Adipose tissue (tissue), 3 donors: ENCODE data around the gene DMAC2L. TPM values are rescaled to one million over a fixed set of nuclear protein-coding genes. Genes with fewer than 3 reads are reported as not detected.

ENCODE experiments used
- H3K27ac ChIP-seq: one replicate; pipeline ENCODE4 v1.5.1; 2013; ENCODE audit warnings: low read depth, low read length
- WGBS, 3 donors: extraction: QIAGEN DNeasy Blood & Tissue Kit; methylation state at CpG; one replicate each; pipeline ENCODE4 v1.1.7; 2013; 5-methylcytosine and 5-hydroxymethylcytosine counted together
- polyA plus RNA-seq, 3 donors: library from polyadenylated mRNA; stranded (reverse); fragments of 200-250 nt; gene quantifications; one replicate each; pipeline ENCODE4 v1.2.3, GENCODE V29; 2013
- donor health status: healthy with polysubstance abuse.
- donor health status: Bipolar disorder and iron deficiency.
- donor health status: healthy.

Gene DMAC2L
- polyA plus RNA-seq, 3 donors = 12.4 to 24.0 (median 14.6) TPM

- H3K27ac ChIP-seq = no peak overlapping the region
- WGBS, 3 donors = 86 to 93% (median 91%) methylated on average over 2 of the region's 2 CpGs
These were observed 7.6 kb downstream of the DMAC2L start for GRCh38 chr14:50319721-50320120.

- H3K27ac ChIP-seq = no peak overlapping the region
- 53 to 70% (median 57%) methylated on average over 8 of the region's 8 CpGs for WGBS, 3 donors
These were observed 8.2 kb downstream of the DMAC2L start for GRCh38 chr14:50320283-50320682.

DNA sequence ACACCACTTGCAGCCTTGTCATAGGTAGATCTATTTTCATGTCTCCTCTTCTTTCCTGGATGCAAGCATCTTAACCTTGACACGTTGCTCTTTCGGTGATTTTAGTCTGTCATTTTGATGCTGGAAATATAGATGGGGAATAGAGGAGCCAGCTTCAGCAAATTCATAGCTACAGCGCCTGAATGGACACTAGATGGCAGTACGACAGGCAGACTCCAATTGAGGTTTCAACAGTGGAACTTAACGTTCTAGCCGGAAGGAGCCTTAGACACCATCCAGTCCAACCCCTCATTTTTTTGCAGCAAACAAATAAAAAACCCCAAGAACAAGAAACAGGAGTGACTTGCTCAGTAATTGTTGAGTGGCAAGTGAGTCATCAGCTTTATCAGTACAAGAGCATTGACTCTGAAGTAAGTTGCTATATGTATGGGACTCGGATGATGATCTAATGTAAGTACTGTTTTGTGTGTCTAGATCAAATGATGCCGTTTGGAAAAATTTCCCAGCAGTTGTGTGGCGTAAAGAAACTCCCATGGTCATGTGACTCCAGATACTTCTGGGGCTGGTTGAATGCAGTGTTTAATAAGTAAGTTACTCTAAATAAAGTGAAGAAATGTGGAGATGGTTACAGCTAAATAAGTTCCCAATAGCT lies 9.0 kb downstream of the DMAC2L start:
- no peak overlapping the region for H3K27ac ChIP-seq
- 3 to 6% (median 3%) methylated on average over 9 of the region's 9 CpGs for WGBS, 3 donors

GRCh38 chr14:50331596-50331995 lies 19.5 kb downstream of the DMAC2L start:
- no peak overlapping the region for H3K27ac ChIP-seq

DNA sequence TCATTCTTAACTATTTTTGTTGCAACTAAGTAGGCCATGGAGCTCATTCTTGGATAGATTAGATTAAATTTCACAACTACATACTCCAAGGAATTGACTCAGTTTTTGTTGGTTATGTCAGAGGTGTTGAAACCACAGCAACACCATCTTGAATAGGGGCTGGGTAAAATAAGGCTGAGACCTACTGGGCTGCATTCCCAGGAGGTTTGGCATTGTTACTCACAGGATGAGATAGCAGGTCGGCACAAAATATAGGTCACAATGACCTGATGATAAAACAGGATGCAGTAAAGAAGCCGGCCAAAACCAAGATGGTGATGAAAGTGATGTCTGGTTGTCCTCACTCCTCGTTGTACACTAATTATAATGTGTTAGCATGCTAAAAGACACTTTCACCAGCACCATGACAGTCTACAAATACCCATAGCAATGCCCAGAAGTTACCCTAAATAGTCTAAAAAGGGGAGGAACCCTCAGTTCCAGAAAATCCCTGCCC lies 20.9 kb downstream of the DMAC2L start:
- H3K27ac ChIP-seq = no peak overlapping the region
- WGBS, 3 donors = 47 to 54% (median 47%) methylated on average over 3 of the region's 3 CpGs

GRCh38 chr14:50334211-50334610 lies 22.1 kb downstream of the DMAC2L start:
- H3K27ac ChIP-seq = no peak overlapping the region
- WGBS, 3 donors = 94 to 97% (median 97%) methylated on average over 8 of the region's 8 CpGs

DNA sequence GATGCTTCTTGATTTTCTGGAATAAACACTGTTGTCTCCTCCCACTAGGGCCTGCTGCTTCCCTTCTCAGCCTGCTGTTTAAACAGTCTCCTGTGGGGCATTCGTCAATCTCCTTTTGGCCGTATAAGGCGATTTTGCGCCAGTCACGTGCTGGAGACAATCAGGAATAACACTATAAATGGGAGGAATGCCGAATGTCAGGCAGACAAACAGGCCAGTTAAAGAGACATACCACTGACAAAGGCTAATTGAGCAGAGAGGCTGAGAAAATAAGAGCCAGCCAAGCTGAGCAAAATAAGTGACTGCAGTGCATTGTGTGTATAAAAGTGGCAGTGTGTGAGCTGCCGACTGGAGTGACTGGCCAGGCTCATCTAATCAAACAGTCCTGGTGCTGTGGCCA lies 23.3 kb downstream of the DMAC2L start:
- 8 to 40% (median 31%) methylated on average over 7 of the region's 7 CpGs for WGBS, 3 donors
- no peak overlapping the region for H3K27ac ChIP-seq

- WGBS, 3 donors = 18 to 48% (median 19%) methylated on average over 7 of the region's 7 CpGs
- H3K27ac ChIP-seq = no peak overlapping the region
These were observed 24.1 kb downstream of the DMAC2L start for GRCh38 chr14:50335989-50336824.

DNA sequence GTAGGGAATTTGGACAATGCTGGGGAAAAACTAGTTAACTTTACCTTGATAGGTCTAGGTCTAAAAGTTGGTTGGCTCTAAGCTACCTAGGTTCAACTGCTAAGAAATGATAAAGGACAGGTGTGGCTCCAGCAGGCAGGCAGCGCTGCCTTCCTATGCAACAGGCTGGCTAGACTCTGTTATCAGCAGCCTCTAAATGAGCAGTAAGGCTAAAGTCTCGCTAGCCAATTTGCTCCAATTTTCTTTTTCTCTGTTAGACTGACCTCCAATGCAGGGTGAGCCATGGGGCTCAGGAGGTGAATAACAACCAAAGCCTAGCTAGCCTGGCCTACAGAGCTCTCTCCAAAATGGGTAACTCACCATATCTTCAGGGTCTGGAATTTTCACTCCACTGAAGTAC lies 26.5 kb downstream of the DMAC2L start:
- WGBS, 3 donors = 73 to 99% (median 82%) methylated on average over 2 of the region's 2 CpGs
- no peak overlapping the region for H3K27ac ChIP-seq

DNA sequence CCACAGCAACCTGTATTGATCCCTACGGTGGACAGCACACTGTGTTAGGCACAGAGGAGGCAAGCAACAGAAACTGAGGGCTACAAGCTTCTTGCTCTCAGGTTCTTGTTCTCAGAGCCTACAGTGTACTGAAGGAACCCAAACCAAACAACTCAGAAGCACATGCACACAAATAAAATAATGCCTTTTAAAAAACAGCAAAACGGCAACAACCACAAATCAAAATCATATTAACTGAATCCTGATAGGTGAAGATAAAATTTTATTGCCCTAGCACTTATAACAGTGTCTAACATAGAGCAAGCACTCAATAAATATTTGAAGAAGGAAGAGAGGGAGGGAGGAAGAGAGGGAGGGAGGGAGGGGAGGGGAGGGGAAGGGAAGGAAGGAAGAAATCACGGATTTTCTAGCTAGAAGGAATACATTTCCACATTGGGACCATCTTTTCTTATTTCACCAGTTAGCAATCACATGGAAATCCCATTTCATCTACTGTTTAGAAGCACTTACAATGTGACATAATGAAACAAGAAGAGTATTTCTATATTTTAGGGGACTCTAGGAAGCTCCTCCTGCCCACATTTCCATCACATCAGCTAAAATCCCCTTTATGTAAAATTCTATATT lies 27.2 kb downstream of the DMAC2L start:
- no peak overlapping the region for H3K27ac ChIP-seq
- 48 to 69% (median 59%) methylated on average over 3 of the region's 3 CpGs for WGBS, 3 donors

GRCh38 chr14:50340045-50340444 lies 27.9 kb downstream of the DMAC2L start:
- no peak overlapping the region for H3K27ac ChIP-seq
- 85 to 93% (median 92%) methylated on average over 5 of the region's 5 CpGs for WGBS, 3 donors

- 92 to 93% (median 92%) methylated on average over 9 of the region's 9 CpGs for WGBS, 3 donors
These were observed 28.8 kb downstream of the DMAC2L start for GRCh38 chr14:50340963-50341362.

DNA sequence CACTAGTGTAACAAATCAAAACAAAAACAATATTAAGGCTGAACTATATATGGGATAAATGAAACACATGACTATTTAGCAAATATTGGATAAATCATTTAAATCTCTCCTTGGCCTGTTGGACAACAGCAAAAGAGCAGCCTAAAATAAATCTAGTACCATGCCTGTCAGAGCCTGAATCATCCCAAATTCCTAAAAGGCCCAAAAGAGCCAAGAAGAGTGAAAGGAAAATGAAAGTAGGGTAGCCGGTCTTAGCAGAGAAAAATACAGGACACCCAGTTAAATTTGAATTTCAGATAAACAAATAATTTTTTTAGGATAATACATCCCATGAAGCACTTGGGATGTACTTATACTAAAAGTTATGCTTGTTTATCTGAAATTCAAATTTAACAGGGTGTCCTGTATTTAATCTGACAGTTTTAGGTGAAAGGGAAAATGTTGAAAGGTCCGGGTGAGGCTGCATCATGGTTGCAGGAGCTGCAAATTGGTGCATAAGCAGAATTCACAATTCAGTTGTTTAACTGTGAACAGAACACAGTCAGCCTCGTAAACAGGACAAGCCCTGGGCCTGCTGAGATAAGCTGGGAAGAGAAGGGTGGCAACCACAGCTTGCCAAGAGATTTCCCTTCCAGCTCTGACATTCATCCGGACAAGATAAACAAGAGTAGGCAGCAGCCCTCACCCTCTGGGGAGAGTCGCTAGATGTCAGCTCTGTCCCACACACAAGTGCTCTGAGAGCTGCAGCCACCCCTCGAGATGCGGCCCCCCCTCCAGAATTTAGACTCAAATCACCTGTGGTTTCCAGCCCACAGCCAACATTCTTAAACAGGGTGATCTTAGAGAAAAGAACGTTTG lies 30.3 kb downstream of the DMAC2L start:
- H3K27ac ChIP-seq = no peak overlapping the region
- 7 to 24% (median 8%) methylated on average over 8 of the region's 8 CpGs for WGBS, 3 donors

More at GRCh38 chr14:50340963-50341362, 28.8 kb downstream of the DMAC2L start:
- no peak overlapping the region for H3K27ac ChIP-seq

- H3K27ac ChIP-seq = no peak overlapping the region
- 56 to 74% (median 64%) methylated on average over 1 of the region's 1 CpG for WGBS, 3 donors
These were observed 31.3 kb downstream of the DMAC2L start for GRCh38 chr14:50343434-50343833.

DNA sequence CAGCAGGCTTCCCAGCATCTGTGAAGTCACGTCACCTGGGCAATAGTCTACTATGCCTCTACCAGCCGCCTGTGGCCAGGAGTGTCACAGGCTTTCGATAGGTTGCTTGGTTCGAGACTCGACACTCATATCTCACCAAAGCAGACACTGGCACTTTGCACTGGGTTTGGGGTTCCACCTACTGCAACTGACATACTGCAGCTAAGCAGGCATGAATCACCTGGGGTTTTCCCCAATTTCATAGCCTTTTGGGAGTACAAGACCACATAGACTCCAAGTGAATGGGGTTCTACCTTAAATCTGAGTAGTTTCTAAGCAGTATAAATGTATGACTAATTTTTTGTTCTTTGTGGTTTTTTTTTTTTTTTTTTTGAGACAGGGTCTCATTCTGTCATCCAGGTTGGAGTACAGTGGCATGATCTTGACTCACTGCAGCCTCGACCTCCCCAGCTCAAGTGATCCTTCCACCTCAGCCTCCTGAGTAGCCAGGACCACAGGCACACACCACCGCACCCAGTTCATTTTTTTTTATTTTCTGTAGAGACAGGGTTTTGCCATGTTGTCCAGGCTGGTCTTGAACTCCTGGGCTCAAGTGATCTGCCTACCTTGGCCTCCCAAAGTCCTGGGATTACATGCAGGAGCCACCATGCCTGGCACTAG lies 32.1 kb downstream of the DMAC2L start:
- no peak overlapping the region for H3K27ac ChIP-seq
- WGBS, 3 donors = 90 to 94% (median 91%) methylated on average over 7 of the region's 7 CpGs

DNA sequence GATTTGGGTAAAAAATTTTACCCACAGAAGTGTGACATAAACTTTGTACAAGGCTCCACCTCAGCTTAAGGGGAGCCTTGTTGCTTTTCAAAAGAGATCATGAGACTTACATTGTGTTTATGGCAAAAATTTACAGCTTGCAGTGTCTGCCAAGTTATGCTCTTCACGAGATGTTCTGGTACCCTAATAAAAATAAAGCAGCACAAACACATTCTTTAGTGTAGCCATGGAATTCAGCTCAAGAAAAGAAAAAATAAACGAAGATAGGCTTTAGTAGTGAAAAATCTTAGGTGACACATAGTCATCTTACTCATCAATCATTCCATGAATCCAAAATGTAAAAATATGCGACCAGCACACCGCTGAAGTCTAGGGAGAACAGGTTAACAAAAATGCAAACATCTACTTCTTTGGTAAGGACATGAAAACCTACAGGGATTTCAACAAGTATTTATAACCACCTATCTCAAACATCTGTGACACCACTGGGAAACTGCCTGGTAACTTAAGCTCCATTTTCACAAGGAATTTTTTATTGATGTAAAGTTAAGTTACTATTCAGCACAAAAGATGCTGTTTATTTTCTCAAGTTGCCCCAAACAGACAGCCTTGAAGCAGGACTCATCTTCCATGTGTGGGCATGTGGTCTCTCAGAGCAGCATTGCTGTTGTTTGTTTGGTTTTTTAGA lies 32.9 kb downstream of the DMAC2L start:
- H3K27ac ChIP-seq = no peak overlapping the region
- 73 to 77% (median 74%) methylated on average over 4 of the region's 4 CpGs for WGBS, 3 donors

- no peak overlapping the region for H3K27ac ChIP-seq
- 61 to 65% (median 62%) methylated on average over 6 of the region's 6 CpGs for WGBS, 3 donors
These were observed 33.8 kb downstream of the DMAC2L start for GRCh38 chr14:50345846-50346422.
